ENCODE data around the gene PEX5L.

The PEX5L gene

DNA sequence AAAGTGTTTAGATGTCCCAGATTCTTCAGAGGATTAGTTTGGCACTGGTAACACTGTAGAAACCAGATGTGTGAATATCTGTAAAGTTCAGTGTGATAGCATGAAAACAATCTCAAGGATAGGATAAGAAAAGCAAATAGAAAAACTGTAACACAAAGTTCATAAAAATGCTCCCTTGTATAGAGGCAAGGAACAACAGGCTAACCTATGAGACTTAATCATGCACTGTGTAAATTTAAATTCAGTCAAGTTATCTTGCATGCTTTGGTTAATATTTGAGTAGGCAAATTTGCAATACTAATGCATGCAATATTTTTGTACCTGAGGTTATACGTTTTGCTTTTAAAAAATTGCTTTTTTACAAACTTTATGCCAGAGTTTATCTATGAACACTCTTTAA is 239.5 kb downstream of the PEX5L start:
- TF ChIP-seq EGR1 (IDR thresholded peaks at IDR 0.05): no peak
- TF ChIP-seq RAD21 (IDR thresholded peaks at IDR 0.05; ENCODE audit: low read depth): no peak
- no peak for TF ChIP-seq FOXM1 (IDR thresholded peaks at IDR 0.05; ENCODE audit: borderline replicate concordance, low read depth)
- TF ChIP-seq YY1 (IDR thresholded peaks at IDR 0.05; ENCODE audit: low read depth): no peak
- TF ChIP-seq, protein P1, sequence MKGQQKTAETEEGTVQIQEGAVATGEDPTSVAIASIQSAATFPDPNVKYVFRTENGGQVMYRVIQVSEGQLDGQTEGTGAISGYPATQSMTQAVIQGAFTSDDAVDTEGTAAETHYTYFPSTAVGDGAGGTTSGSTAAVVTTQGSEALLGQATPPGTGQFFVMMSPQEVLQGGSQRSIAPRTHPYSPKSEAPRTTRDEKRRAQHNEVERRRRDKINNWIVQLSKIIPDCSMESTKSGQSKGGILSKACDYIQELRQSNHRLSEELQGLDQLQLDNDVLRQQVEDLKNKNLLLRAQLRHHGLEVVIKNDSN (IDR thresholded peaks at IDR 0.05): no peak
- TF ChIP-seq EP300 (IDR thresholded peaks at IDR 0.05; ENCODE audit: borderline replicate concordance): no peak
- TF ChIP-seq, protein P2, sequence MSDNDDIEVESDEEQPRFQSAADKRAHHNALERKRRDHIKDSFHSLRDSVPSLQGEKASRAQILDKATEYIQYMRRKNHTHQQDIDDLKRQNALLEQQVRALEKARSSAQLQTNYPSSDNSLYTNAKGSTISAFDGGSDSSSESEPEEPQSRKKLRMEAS (IDR thresholded peaks at IDR 0.05): no peak
- no peak for TF ChIP-seq NFIC (IDR thresholded peaks at IDR 0.05)
- no peak for TF ChIP-seq TCF12 (IDR thresholded peaks at IDR 0.05; ENCODE audit: low read depth)
- TF ChIP-seq, protein P3, sequence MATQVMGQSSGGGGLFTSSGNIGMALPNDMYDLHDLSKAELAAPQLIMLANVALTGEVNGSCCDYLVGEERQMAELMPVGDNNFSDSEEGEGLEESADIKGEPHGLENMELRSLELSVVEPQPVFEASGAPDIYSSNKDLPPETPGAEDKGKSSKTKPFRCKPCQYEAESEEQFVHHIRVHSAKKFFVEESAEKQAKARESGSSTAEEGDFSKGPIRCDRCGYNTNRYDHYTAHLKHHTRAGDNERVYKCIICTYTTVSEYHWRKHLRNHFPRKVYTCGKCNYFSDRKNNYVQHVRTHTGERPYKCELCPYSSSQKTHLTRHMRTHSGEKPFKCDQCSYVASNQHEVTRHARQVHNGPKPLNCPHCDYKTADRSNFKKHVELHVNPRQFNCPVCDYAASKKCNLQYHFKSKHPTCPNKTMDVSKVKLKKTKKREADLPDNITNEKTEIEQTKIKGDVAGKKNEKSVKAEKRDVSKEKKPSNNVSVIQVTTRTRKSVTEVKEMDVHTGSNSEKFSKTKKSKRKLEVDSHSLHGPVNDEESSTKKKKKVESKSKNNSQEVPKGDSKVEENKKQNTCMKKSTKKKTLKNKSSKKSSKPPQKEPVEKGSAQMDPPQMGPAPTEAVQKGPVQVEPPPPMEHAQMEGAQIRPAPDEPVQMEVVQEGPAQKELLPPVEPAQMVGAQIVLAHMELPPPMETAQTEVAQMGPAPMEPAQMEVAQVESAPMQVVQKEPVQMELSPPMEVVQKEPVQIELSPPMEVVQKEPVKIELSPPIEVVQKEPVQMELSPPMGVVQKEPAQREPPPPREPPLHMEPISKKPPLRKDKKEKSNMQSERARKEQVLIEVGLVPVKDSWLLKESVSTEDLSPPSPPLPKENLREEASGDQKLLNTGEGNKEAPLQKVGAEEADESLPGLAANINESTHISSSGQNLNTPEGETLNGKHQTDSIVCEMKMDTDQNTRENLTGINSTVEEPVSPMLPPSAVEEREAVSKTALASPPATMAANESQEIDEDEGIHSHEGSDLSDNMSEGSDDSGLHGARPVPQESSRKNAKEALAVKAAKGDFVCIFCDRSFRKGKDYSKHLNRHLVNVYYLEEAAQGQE (IDR thresholded peaks at IDR 0.05; ENCODE audit: low read depth): no peak
- TF ChIP-seq TEAD4 (IDR thresholded peaks at IDR 0.05): no peak
- TF ChIP-seq ZBTB7A (IDR thresholded peaks at IDR 0.05; ENCODE audit: low read depth): no peak
- no peak for TF ChIP-seq CEBPB (IDR thresholded peaks at IDR 0.05)
- TF ChIP-seq CREB1 (IDR thresholded peaks at IDR 0.05; ENCODE audit: low read depth): no peak
- no peak for TF ChIP-seq TAF1 (IDR thresholded peaks at IDR 0.05; ENCODE audit: low read depth)

DNA sequence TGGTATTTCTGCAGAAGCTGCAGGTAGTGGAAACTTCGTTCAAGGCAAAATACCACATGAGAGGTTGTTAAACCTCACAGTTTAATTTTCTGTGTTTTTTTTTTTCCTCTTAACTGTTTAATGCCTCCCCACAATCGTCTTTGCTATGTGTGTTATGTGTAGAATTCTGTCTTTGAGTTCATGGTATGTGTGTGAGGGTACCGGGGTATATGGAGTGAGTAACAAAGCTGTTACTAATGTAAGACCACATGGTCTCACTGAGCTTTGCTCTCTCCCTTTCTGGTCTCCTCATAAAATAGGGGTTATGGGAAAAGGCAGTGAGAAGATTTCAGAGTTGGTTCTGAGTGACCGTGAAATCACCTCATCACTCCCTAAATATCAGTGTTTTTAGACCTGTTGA is 240.3 kb downstream of the PEX5L start:
- TF ChIP-seq RAD21 (IDR thresholded peaks at IDR 0.05; ENCODE audit: low read depth) (no peak), TEAD4 (IDR thresholded peaks at IDR 0.05) (no peak), CREB1 (IDR thresholded peaks at IDR 0.05; ENCODE audit: low read depth) (no peak), EP300 (IDR thresholded peaks at IDR 0.05; ENCODE audit: borderline replicate concordance) (no peak), FOXM1 (IDR thresholded peaks at IDR 0.05; ENCODE audit: borderline replicate concordance, low read depth) (no peak), CEBPB (IDR thresholded peaks at IDR 0.05) (no peak), ZBTB7A (IDR thresholded peaks at IDR 0.05; ENCODE audit: low read depth) (no peak), EGR1 (IDR thresholded peaks at IDR 0.05) (no peak), NFIC (IDR thresholded peaks at IDR 0.05) (no peak), YY1 (IDR thresholded peaks at IDR 0.05; ENCODE audit: low read depth) (no peak), TAF1 (IDR thresholded peaks at IDR 0.05; ENCODE audit: low read depth) (no peak), TCF12 (IDR thresholded peaks at IDR 0.05; ENCODE audit: low read depth) (no peak)
- TF ChIP-seq, protein P1 (IDR thresholded peaks at IDR 0.05): no peak
- TF ChIP-seq, protein P2 (IDR thresholded peaks at IDR 0.05): no peak
- TF ChIP-seq, protein P3 (IDR thresholded peaks at IDR 0.05; ENCODE audit: low read depth): no peak

DNA sequence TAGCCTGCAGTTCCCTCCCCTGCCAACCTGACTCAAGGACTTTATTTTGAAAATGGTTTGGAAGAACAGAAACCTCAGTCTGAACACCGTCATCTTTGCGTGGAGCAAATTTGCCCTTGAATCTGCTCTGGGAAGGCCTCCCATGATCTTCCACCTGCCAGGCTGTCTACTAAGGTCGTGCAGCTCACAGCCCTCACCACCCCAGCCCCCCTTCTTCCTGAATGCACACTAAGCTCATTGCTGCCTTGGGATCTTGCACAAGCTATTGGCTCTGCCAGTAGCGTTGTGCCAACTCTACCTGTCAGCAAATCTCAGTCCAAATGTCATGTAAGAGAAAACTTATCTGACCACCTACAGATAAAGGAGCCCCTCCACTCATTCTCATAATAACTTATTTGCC is 242.4 kb downstream of the PEX5L start:
- no peak for TF ChIP-seq YY1 (IDR thresholded peaks at IDR 0.05; ENCODE audit: low read depth)
- TF ChIP-seq TCF12 (IDR thresholded peaks at IDR 0.05; ENCODE audit: low read depth): no peak
- no peak for TF ChIP-seq CREB1 (IDR thresholded peaks at IDR 0.05; ENCODE audit: low read depth)
- TF ChIP-seq, protein P3 (IDR thresholded peaks at IDR 0.05; ENCODE audit: low read depth): no peak
- TF ChIP-seq TEAD4 (IDR thresholded peaks at IDR 0.05): no peak
- TF ChIP-seq NFIC (IDR thresholded peaks at IDR 0.05): no peak
- no peak for TF ChIP-seq FOXM1 (IDR thresholded peaks at IDR 0.05; ENCODE audit: borderline replicate concordance, low read depth)
- TF ChIP-seq EP300 (IDR thresholded peaks at IDR 0.05; ENCODE audit: borderline replicate concordance): no peak
- no peak for TF ChIP-seq CEBPB (IDR thresholded peaks at IDR 0.05)
- no peak for TF ChIP-seq RAD21 (IDR thresholded peaks at IDR 0.05; ENCODE audit: low read depth)
- no peak for TF ChIP-seq EGR1 (IDR thresholded peaks at IDR 0.05)
- TF ChIP-seq TAF1 (IDR thresholded peaks at IDR 0.05; ENCODE audit: low read depth): no peak
- no peak for TF ChIP-seq ZBTB7A (IDR thresholded peaks at IDR 0.05; ENCODE audit: low read depth)
- TF ChIP-seq, protein P2 (IDR thresholded peaks at IDR 0.05): no peak
- TF ChIP-seq, protein P1 (IDR thresholded peaks at IDR 0.05): no peak
